WTC11 (cell line): ENCODE results near the gene TXNL4A. TPM values are rescaled to one million over a fixed set of nuclear protein-coding genes. Genes with fewer than 3 reads are reported as not detected.
"Not testable (repeated sequence)": the region's sequence is repeated elsewhere in the genome, so short reads cannot be mapped to it uniquely, and the experiment has no call there.

Experiments
- ATAC-seq: fragments of 200-7000 bp; cut with Tn5 transposase; 2 replicates; pipeline ENCODE4 v1.10.0; 2021; ENCODE audit warnings: mild to moderate bottlenecking, moderate library complexity
- CTCF ChIA-PET: fragments of 300-600 bp; sonication (Branson Sonifier 250); formaldehyde crosslinking; loops from one replicate; lab custom pipeline; 2021; ENCODE audit warnings: antibody characterized with exemption; lab: Charles Lee
- POLR2A ChIA-PET: fragments of 350-600 bp; sonication (Branson Sonifier 250); formaldehyde crosslinking; loops from one replicate; lab custom pipeline; 2021; ENCODE audit warnings: antibody characterized with exemption; lab: Charles Lee
- DNase-seq: peaks from one replicate; pipeline ENCODE4 v3.0.0; 2021; ENCODE audit warnings: low spot score
- H3K27ac Mint-ChIP-seq: 2 replicates; pipeline ENCODE4 v1.8.0; 2021; ENCODE audit warnings: mixed read lengths
- H3K27me3 Mint-ChIP-seq: 2 replicates; pipeline ENCODE4 v1.8.0; 2021; ENCODE audit warnings: low read depth, mild to moderate bottlenecking, moderate library complexity, mixed read lengths
- H3K36me3 Mint-ChIP-seq: 2 replicates; pipeline ENCODE4 v1.8.0; 2021; ENCODE audit warnings: mixed read lengths
- H3K4me1 Mint-ChIP-seq: 2 replicates; pipeline ENCODE4 v1.8.0; 2022; ENCODE audit warnings: mixed read lengths
- H3K4me3 Mint-ChIP-seq: 2 replicates; pipeline ENCODE4 v1.8.0; 2021; ENCODE audit warnings: mild to moderate bottlenecking, moderate library complexity, mixed read lengths
- H3K9me3 Mint-ChIP-seq: 2 replicates; pipeline ENCODE4 v1.8.0; 2021; ENCODE audit warnings: mixed read lengths
- ATF1 ChIP-seq: sonication (generic); formaldehyde crosslinking; IDR thresholded peaks from 2 replicates; pipeline ENCODE4 v1.8.1; 2023; ENCODE audit warnings: mild to moderate bottlenecking, moderate library complexity, missing genetic modification reagents
- CREM ChIP-seq: sonication (generic); formaldehyde crosslinking; IDR thresholded peaks from 2 replicates; pipeline ENCODE4 v1.8.1; 2022; ENCODE audit warnings: mild to moderate bottlenecking, missing genetic modification reagents, moderate library complexity
- FOXK1 ChIP-seq: sonication (generic); formaldehyde crosslinking; IDR thresholded peaks from 2 replicates; pipeline ENCODE4 v1.8.0; 2022; ENCODE audit warnings: mild to moderate bottlenecking, moderate library complexity, missing genetic modification reagents
- JUN ChIP-seq: sonication (generic); formaldehyde crosslinking; IDR thresholded peaks from 2 replicates; pipeline ENCODE4 v1.8.0; 2023; ENCODE audit warnings: mild to moderate bottlenecking, missing genetic modification reagents
- SMAD4 ChIP-seq: sonication (generic); formaldehyde crosslinking; IDR thresholded peaks from 2 replicates; pipeline ENCODE4 v1.8.0; 2022; ENCODE audit warnings: mild to moderate bottlenecking, missing genetic modification reagents
- TEAD1 ChIP-seq: sonication (generic); formaldehyde crosslinking; IDR thresholded peaks from 2 replicates; pipeline ENCODE4 v1.8.0; 2022; ENCODE audit warnings: mild to moderate bottlenecking, missing genetic modification reagents
- ZNF396 ChIP-seq: fragments of 250-450 bp; sonication (Bioruptor Pico); IDR thresholded peaks from 2 replicates; pipeline ENCODE4 v1.8.0; 2021; ENCODE audit warnings: mild to moderate bottlenecking, moderate library complexity, borderline replicate concordance
- total RNA-seq: library from RNA; stranded (reverse); gene quantifications from 3 replicates; pipeline ENCODE4 v1.2.3, GENCODE V29; 2021
- TF ChIP-seq, protein P1 (sequence below): sonication (generic); formaldehyde crosslinking; IDR thresholded peaks from 2 replicates; pipeline ENCODE4 v1.8.0; 2022; ENCODE audit warnings: mild to moderate bottlenecking, missing genetic modification reagents
- TF ChIP-seq, protein P2 (sequence below): sonication (generic); formaldehyde crosslinking; IDR thresholded peaks from 2 replicates; pipeline ENCODE4 v1.8.1; 2022; ENCODE audit warnings: low read depth, mild to moderate bottlenecking, moderate library complexity, missing genetic modification reagents, borderline replicate concordance
- TF ChIP-seq, protein P3 (sequence below): fragments of 250-450 bp; sonication (Bioruptor Pico); IDR thresholded peaks from 2 replicates; pipeline ENCODE4 v2.1.2; 2022; ENCODE audit warnings: mild to moderate bottlenecking, moderate library complexity
- TF ChIP-seq, protein P4 (sequence below): sonication (generic); formaldehyde crosslinking; IDR thresholded peaks from 2 replicates; pipeline ENCODE4 v1.8.0; 2022; ENCODE audit warnings: mild to moderate bottlenecking, missing genetic modification reagents
- TF ChIP-seq, protein P5 (sequence below): sonication (generic); formaldehyde crosslinking; IDR thresholded peaks from 2 replicates; pipeline ENCODE4 v1.8.1; 2023; ENCODE audit warnings: mild to moderate bottlenecking, missing genetic modification reagents
- TF ChIP-seq, protein P6 (sequence below): sonication (generic); formaldehyde crosslinking; IDR thresholded peaks from 2 replicates; pipeline ENCODE4 v1.8.0; 2023; ENCODE audit warnings: missing genetic modification reagents
- TF ChIP-seq, protein P7 (sequence below): sonication (generic); formaldehyde crosslinking; IDR thresholded peaks from 2 replicates; pipeline ENCODE4 v1.8.1; 2023; ENCODE audit warnings: mild to moderate bottlenecking, missing genetic modification reagents, moderate library complexity
- TF ChIP-seq, protein P8 (sequence below): sonication (generic); formaldehyde crosslinking; IDR thresholded peaks from 2 replicates; pipeline ENCODE4 v1.8.0; 2022; ENCODE audit warnings: mild to moderate bottlenecking, missing genetic modification reagents
- TF ChIP-seq, protein P9 (sequence below): sonication (generic); formaldehyde crosslinking; IDR thresholded peaks from 2 replicates; pipeline ENCODE4 v1.8.0; 2023; ENCODE audit warnings: mild to moderate bottlenecking, missing genetic modification reagents

Gene TXNL4A
- total RNA-seq, 1 experiment from 2014 or later = 157 TPM

DNA sequence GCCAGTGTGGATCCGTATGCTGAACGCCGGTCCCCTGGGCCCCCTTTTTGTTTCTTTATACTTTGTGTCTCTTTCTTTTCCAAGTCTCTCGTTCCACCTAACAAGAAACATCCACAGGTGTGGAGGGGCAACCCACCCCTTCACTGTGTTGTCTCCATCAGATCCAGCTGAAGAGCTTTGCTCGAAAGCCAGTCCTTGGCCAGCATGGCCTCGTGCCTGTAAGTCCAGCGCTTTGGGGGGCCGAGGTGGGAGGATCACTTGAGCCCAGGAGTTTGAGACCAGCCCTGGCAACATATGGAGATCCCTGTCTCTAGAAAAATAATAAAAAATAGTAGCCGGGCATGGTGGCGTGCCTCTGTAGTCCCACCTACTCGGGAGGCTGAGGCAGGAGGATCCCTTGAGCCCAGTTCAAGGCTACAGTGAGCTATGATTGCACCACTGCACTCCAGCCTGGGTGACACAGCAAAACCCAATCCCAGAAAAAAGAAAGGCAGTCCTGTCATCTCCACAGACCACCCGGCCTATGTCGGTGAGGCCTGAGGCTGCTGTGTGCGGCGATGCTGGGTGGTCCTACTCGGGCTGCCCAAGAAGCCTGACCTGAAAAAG lies 27.3 kb downstream of the TXNL4A start:
- Mint-ChIP-seq H3K36me3 (no peaks in the 10 kb centered on the region), H3K4me3 (peak overlapping the region; percentile 55; the same call in 1 of the 2 replicates), H3K9me3 (no peaks in the 10 kb centered on the region), H3K4me1 (peaks cover 38% of the 10 kb centered on the region), H3K27ac (no peak overlapping the region), H3K27me3 (peaks cover 87% of the 10 kb centered on the region)
- CTCF ChIA-PET = interaction anchor here (0.9 to 1.6 kb wide), 4 partner anchors 9 to 104 kb away, joined by 3 to 7 read pairs (median 4); partner anchors contain the start of gene SLC66A2
- TF ChIP-seq, protein P1, sequence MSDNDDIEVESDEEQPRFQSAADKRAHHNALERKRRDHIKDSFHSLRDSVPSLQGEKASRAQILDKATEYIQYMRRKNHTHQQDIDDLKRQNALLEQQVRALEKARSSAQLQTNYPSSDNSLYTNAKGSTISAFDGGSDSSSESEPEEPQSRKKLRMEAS (CRISPR knock-in tag) = no peak
- TF ChIP-seq, protein P2, sequence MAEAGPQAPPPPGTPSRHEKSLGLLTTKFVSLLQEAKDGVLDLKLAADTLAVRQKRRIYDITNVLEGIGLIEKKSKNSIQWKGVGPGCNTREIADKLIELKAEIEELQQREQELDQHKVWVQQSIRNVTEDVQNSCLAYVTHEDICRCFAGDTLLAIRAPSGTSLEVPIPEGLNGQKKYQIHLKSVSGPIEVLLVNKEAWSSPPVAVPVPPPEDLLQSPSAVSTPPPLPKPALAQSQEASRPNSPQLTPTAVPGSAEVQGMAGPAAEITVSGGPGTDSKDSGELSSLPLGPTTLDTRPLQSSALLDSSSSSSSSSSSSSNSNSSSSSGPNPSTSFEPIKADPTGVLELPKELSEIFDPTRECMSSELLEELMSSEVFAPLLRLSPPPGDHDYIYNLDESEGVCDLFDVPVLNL = no peak
- TF ChIP-seq, protein P3, sequence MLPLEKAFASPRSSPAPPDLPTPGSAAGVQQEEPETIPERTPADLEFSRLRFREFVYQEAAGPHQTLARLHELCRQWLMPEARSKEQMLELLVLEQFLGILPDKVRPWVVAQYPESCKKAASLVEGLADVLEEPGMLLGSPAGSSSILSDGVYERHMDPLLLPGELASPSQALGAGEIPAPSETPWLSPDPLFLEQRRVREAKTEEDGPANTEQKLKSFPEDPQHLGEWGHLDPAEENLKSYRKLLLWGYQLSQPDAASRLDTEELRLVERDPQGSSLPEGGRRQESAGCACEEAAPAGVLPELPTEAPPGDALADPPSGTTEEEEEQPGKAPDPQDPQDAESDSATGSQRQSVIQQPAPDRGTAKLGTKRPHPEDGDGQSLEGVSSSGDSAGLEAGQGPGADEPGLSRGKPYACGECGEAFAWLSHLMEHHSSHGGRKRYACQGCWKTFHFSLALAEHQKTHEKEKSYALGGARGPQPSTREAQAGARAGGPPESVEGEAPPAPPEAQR (CRISPR knock-in tag) = no peak
- TF ChIP-seq, protein P4, sequence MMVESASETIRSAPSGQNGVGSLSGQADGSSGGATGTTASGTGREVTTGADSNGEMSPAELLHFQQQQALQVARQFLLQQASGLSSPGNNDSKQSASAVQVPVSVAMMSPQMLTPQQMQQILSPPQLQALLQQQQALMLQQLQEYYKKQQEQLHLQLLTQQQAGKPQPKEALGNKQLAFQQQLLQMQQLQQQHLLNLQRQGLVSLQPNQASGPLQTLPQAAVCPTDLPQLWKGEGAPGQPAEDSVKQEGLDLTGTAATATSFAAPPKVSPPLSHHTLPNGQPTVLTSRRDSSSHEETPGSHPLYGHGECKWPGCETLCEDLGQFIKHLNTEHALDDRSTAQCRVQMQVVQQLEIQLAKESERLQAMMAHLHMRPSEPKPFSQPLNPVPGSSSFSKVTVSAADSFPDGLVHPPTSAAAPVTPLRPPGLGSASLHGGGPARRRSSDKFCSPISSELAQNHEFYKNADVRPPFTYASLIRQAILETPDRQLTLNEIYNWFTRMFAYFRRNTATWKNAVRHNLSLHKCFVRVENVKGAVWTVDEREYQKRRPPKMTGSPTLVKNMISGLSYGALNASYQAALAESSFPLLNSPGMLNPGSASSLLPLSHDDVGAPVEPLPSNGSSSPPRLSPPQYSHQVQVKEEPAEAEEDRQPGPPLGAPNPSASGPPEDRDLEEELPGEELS (CRISPR knock-in tag) = no peak
- TF ChIP-seq ATF1 (CRISPR knock-in tag) (no peak), ZNF396 (CRISPR knock-in tag) (no peak), CREM (CRISPR knock-in tag) (no peak), JUN (CRISPR knock-in tag) (no peak), SMAD4 (CRISPR knock-in tag) (no peak)
- TF ChIP-seq, protein P5, sequence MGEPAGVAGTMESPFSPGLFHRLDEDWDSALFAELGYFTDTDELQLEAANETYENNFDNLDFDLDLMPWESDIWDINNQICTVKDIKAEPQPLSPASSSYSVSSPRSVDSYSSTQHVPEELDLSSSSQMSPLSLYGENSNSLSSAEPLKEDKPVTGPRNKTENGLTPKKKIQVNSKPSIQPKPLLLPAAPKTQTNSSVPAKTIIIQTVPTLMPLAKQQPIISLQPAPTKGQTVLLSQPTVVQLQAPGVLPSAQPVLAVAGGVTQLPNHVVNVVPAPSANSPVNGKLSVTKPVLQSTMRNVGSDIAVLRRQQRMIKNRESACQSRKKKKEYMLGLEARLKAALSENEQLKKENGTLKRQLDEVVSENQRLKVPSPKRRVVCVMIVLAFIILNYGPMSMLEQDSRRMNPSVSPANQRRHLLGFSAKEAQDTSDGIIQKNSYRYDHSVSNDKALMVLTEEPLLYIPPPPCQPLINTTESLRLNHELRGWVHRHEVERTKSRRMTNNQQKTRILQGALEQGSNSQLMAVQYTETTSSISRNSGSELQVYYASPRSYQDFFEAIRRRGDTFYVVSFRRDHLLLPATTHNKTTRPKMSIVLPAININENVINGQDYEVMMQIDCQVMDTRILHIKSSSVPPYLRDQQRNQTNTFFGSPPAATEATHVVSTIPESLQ (CRISPR knock-in tag) = no peak
- TF ChIP-seq, protein P6, sequence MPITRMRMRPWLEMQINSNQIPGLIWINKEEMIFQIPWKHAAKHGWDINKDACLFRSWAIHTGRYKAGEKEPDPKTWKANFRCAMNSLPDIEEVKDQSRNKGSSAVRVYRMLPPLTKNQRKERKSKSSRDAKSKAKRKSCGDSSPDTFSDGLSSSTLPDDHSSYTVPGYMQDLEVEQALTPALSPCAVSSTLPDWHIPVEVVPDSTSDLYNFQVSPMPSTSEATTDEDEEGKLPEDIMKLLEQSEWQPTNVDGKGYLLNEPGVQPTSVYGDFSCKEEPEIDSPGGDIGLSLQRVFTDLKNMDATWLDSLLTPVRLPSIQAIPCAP (CRISPR knock-in tag) = no peak
- no peak for DNase-seq
- no peak for ATAC-seq
- POLR2A ChIA-PET = no interaction called here

DNA sequence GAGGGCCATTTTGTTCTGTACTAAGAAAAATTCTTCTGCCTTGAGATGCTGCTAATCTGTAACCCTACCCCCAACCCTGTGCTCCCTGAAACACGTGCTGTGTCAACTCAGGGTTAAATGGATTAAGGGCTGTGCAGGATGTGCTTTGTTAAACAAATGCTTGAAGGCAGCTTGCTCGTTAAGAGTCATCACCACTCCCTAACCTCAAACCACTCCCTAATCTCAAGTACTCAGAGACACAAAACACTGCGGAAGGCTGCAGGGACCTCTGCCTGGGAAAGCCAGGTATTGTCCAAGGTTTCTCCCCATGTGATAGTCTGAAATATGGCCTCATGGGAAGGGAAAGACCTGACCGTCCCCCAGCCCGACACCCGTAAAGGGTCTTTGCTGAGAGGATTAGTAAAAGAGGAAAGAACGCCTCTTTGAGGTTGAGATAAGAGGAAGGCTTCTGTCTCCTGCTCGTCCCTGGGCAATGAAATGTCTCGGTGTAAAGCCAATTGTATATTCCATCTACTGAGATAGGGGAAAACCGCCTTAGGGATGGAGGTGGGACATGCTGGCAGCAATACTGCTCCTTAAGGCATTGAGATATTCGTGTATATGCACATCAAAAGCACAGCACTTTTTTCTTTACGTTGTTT lies 28.1 kb downstream of the TXNL4A start:
- DNase-seq, POLR2A ChIA-PET, H3K9me3 Mint-ChIP-seq, H3K36me3 Mint-ChIP-seq: not testable (repeated sequence)
- Mint-ChIP-seq H3K27ac (0 out of 2 replicates have a peak overlapping the region, but pooled peaks have one; percentile 40), H3K4me3 (peak overlapping the region; percentile 55), H3K27me3 (peaks cover 90% of the 10 kb centered on the region), H3K4me1 (peaks cover 37% of the 10 kb centered on the region)
- CTCF ChIA-PET = interaction anchor here (0.7 kb wide), 1 partner anchor 49 kb away, joined by 3 read pairs; no protein-coding TSS in a partner anchor
- ATAC-seq = peak; percentile 21
- TF ChIP-seq FOXK1 (0 out of 2 replicates have a peak, but pooled peaks have one; percentile 20), TEAD1 (CRISPR knock-in tag) (peak; percentile 39; the same call in 1 of the 2 replicates)
- TF ChIP-seq, protein P7, sequence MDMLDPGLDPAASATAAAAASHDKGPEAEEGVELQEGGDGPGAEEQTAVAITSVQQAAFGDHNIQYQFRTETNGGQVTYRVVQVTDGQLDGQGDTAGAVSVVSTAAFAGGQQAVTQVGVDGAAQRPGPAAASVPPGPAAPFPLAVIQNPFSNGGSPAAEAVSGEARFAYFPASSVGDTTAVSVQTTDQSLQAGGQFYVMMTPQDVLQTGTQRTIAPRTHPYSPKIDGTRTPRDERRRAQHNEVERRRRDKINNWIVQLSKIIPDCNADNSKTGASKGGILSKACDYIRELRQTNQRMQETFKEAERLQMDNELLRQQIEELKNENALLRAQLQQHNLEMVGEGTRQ (CRISPR knock-in tag) = peak; percentile 63
- TF ChIP-seq, protein P8, sequence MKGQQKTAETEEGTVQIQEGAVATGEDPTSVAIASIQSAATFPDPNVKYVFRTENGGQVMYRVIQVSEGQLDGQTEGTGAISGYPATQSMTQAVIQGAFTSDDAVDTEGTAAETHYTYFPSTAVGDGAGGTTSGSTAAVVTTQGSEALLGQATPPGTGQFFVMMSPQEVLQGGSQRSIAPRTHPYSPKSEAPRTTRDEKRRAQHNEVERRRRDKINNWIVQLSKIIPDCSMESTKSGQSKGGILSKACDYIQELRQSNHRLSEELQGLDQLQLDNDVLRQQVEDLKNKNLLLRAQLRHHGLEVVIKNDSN (CRISPR knock-in tag) = peak; percentile 42; the same call in 1 of the 2 replicates
- TF ChIP-seq, protein P9, sequence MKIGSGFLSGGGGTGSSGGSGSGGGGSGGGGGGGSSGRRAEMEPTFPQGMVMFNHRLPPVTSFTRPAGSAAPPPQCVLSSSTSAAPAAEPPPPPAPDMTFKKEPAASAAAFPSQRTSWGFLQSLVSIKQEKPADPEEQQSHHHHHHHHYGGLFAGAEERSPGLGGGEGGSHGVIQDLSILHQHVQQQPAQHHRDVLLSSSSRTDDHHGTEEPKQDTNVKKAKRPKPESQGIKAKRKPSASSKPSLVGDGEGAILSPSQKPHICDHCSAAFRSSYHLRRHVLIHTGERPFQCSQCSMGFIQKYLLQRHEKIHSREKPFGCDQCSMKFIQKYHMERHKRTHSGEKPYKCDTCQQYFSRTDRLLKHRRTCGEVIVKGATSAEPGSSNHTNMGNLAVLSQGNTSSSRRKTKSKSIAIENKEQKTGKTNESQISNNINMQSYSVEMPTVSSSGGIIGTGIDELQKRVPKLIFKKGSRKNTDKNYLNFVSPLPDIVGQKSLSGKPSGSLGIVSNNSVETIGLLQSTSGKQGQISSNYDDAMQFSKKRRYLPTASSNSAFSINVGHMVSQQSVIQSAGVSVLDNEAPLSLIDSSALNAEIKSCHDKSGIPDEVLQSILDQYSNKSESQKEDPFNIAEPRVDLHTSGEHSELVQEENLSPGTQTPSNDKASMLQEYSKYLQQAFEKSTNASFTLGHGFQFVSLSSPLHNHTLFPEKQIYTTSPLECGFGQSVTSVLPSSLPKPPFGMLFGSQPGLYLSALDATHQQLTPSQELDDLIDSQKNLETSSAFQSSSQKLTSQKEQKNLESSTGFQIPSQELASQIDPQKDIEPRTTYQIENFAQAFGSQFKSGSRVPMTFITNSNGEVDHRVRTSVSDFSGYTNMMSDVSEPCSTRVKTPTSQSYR = peak; percentile 43; the same call in 1 of the 2 replicates
- TF ChIP-seq, protein P1 (CRISPR knock-in tag) = peak; percentile 79
